IMR-90 (cell line): ENCODE data around the gene FSTL3. TPM values are rescaled to one million over a fixed set of nuclear protein-coding genes. Genes with fewer than 3 reads are reported as not detected.
A peak's percentile ranks its signal among the peaks of the same experiment; 100 is the strongest.

Source experiments
- ATAC-seq: fragments of 200-7000 bp; cut with Tn5 transposase; 2 replicates; pipeline ENCODE4 v1.9.1; 2020; ENCODE audit warnings: low read depth, mild to moderate bottlenecking, moderate library complexity
- BruUV-seq: library from RNA; stranded (reverse); fragments of 400-500 nt; replicated peaks from 2 replicates; lab custom pipeline; 2021; lab: Mats Ljungman, UMichigan
- CTCF ChIA-PET: fragments of 300-600 bp; formaldehyde crosslinking; extraction: SDS; loops from one replicate; lab custom pipeline; 2021; ENCODE audit warnings: antibody characterized with exemption; lab: Yijun Ruan, JAX
- POLR2A ChIA-PET: fragments of 300-600 bp; sonication (Branson Sonifier 250); formaldehyde crosslinking; loops from one replicate; lab custom pipeline; 2022; ENCODE audit warnings: antibody characterized with exemption; ENCODE audit not compliant: unreplicated experiment; lab: Charles Lee
- DNase-seq: peaks from one replicate; pipeline ENCODE4 v3.0.0; 2013
- H2AFZ ChIP-seq: replicated peaks from 2 replicates; pipeline ENCODE3; 2013; ENCODE audit warnings: low read length, mild to moderate bottlenecking; ENCODE audit not compliant: poor library complexity
- H2AK5ac ChIP-seq: 2 replicates; pipeline ENCODE4 v1.6.1; 2013; ENCODE audit warnings: low read depth, low read length, inconsistent platforms
- H2AK9ac ChIP-seq: replicated peaks from 2 replicates; pipeline ENCODE3; 2013; ENCODE audit warnings: mild to moderate bottlenecking, low read depth, low read length, moderate library complexity; ENCODE audit not compliant: poor library complexity
- H2BK120ac ChIP-seq: 2 replicates; pipeline ENCODE4 v1.6.1; 2013; ENCODE audit warnings: low read depth, low read length, inconsistent platforms
- H2BK15ac ChIP-seq: 3 replicates; pipeline ENCODE4 v1.6.1; 2013; ENCODE audit warnings: low read depth, low read length, inconsistent platforms
- H2BK20ac ChIP-seq: 2 replicates; pipeline ENCODE4 v1.6.1; 2013; ENCODE audit warnings: low read depth, mild to moderate bottlenecking, inconsistent platforms, low read length, moderate library complexity
- H2BK5ac ChIP-seq: 2 replicates; pipeline ENCODE4 v1.6.1; 2013; ENCODE audit warnings: mild to moderate bottlenecking, low read depth, low read length, inconsistent platforms; ENCODE audit not compliant: poor library complexity, severe bottlenecking
- H3K14ac ChIP-seq: replicated peaks from 2 replicates; pipeline ENCODE4 v1.6.1; 2013; ENCODE audit warnings: low read depth, low read length, inconsistent platforms
- H3K18ac ChIP-seq: 2 replicates; pipeline ENCODE4 v1.6.1; 2013; ENCODE audit warnings: low read depth, low read length, control low read depth
- H3K23ac ChIP-seq: 2 replicates; pipeline ENCODE4 v1.6.1; 2013; ENCODE audit warnings: low read depth, low read length, inconsistent platforms
- H3K27ac ChIP-seq: 2 replicates; pipeline ENCODE4 v1.5.1; 2013; ENCODE audit warnings: mild to moderate bottlenecking, control low read depth, low read length; ENCODE audit not compliant: insufficient read depth
- H3K27me3 ChIP-seq: 2 replicates; pipeline ENCODE4 v1.6.1; 2013; ENCODE audit warnings: low read length; ENCODE audit not compliant: control insufficient read depth, insufficient read depth
- H3K36me3 ChIP-seq: 2 replicates; pipeline ENCODE4 v1.6.1; 2013; ENCODE audit warnings: low read length, mixed read lengths; ENCODE audit not compliant: control insufficient read depth, insufficient read depth
- H3K4ac ChIP-seq: 2 replicates; pipeline ENCODE4 v1.6.1; 2013; ENCODE audit warnings: low read depth, low read length, inconsistent platforms
- H3K4me1 ChIP-seq: 2 replicates; pipeline ENCODE4 v1.6.1; 2013; ENCODE audit warnings: low read length, mixed read lengths; ENCODE audit not compliant: control insufficient read depth, insufficient read depth
- H3K4me2 ChIP-seq: 2 replicates; pipeline ENCODE4 v1.6.1; 2013; ENCODE audit warnings: low read depth, mild to moderate bottlenecking, control low read depth, low read length, moderate library complexity
- H3K4me3 ChIP-seq: 2 replicates; pipeline ENCODE4 v1.5.1; 2013; ENCODE audit warnings: low read depth, mild to moderate bottlenecking, control low read depth, low read length, moderate library complexity; ENCODE audit not compliant: insufficient read depth
- H3K56ac ChIP-seq: 2 replicates; pipeline ENCODE4 v1.6.1; 2013; ENCODE audit warnings: low read length, inconsistent platforms; ENCODE audit not compliant: insufficient read depth; ENCODE audit errors: extremely low read depth
- H3K79me1 ChIP-seq, 2 experiments: 2 replicates each; pipeline ENCODE4 v1.6.1; 2013; ENCODE audit warnings: low read length in 2 of 2, inconsistent platforms in 1 of 2, low read depth in 1 of 2
- H3K9ac ChIP-seq: 2 replicates; pipeline ENCODE4 v1.6.1; 2013; ENCODE audit warnings: low read depth, low read length, control low read depth
- H3K9me1 ChIP-seq: 2 replicates; pipeline ENCODE4 v1.6.1; 2013; ENCODE audit warnings: low read length, inconsistent platforms; ENCODE audit not compliant: insufficient read depth
- H3K9me3 ChIP-seq: 2 replicates; pipeline ENCODE4 v1.6.1; 2013; ENCODE audit warnings: low read length; ENCODE audit not compliant: control insufficient read depth, insufficient read depth
- H4K20me1 ChIP-seq: 2 replicates; pipeline ENCODE4 v1.6.1; 2013; ENCODE audit warnings: low read length, inconsistent platforms; ENCODE audit not compliant: insufficient read depth
- H4K5ac ChIP-seq: 2 replicates; pipeline ENCODE4 v1.6.1; 2013; ENCODE audit warnings: mild to moderate bottlenecking, low read depth, low read length, control low read depth
- H4K8ac ChIP-seq, 2 experiments: 2 replicates each; pipeline ENCODE4 v1.6.1; 2013; ENCODE audit warnings: low read depth in 2 of 2, low read length in 2 of 2, control low read depth in 1 of 2, inconsistent platforms in 1 of 2
- H4K91ac ChIP-seq: 2 replicates; pipeline ENCODE4 v1.6.1; 2013; ENCODE audit warnings: low read depth, low read length, inconsistent platforms; ENCODE audit not compliant: insufficient read depth
- BHLHE40 ChIP-seq: fragments of 150-350 bp; IDR thresholded peaks from 2 replicates; pipeline ENCODE4 v1.6.1; 2016; ENCODE audit warnings: mild to moderate bottlenecking, low read depth, low read length
- CEBPB ChIP-seq: IDR thresholded peaks from 2 replicates; pipeline ENCODE4 v1.6.1; 2012; ENCODE audit warnings: low read depth, low read length, improper control_type of control experiment
- CHD1 ChIP-seq: IDR thresholded peaks from 2 replicates; pipeline ENCODE4 v1.6.1; 2012; ENCODE audit warnings: low read depth, low read length, improper control_type of control experiment
- ELK1 ChIP-seq: fragments of 150-350 bp; IDR thresholded peaks from 2 replicates; pipeline ENCODE4 v1.6.1; 2016; ENCODE audit warnings: low read depth, mild to moderate bottlenecking, low read length, moderate library complexity, borderline replicate concordance
- MAFK ChIP-seq: IDR thresholded peaks from 2 replicates; pipeline ENCODE4 v1.6.1; 2012; ENCODE audit warnings: low read depth, low read length, improper control_type of control experiment
- MAZ ChIP-seq: IDR thresholded peaks from 2 replicates; pipeline ENCODE4 v1.6.1; 2012; ENCODE audit warnings: low read depth, mild to moderate bottlenecking, low read length, improper control_type of control experiment, moderate library complexity, borderline replicate concordance
- POLR2A ChIP-seq: IDR thresholded peaks from 2 replicates; pipeline ENCODE4 v1.6.1; 2012; ENCODE audit warnings: mild to moderate bottlenecking, low read depth, low read length
- RCOR1 ChIP-seq: IDR thresholded peaks from 2 replicates; pipeline ENCODE4 v1.6.1; 2012; ENCODE audit warnings: mild to moderate bottlenecking, low read length, improper control_type of control experiment; ENCODE audit not compliant: insufficient replicate concordance
- RFX5 ChIP-seq: IDR thresholded peaks from 2 replicates; pipeline ENCODE4 v1.8.0; 2012; ENCODE audit warnings: low read depth, mild to moderate bottlenecking, low read length, moderate library complexity
- USF2 ChIP-seq: fragments of 150-350 bp; IDR thresholded peaks from 2 replicates; pipeline ENCODE4 v1.6.1; 2017; ENCODE audit warnings: mild to moderate bottlenecking, antibody characterized with exemption, low read length, low read depth
- WGBS, 2 experiments: methylation state at CpG; one replicate each; pipeline versions ENCODE4 v1.1.5 to v1.1.7; 2013; ENCODE audit warnings: missing lambda C conversion rate in 2 of 2; ENCODE audit not compliant: insufficient read length in 1 of 2; ENCODE audit errors: extremely low coverage in 2 of 2; 5-methylcytosine and 5-hydroxymethylcytosine counted together
- dilution Hi-C: fragments of 300-500 bp; cut with HindIII; formaldehyde crosslinking; loops from one replicate; pipeline ENCODE4 v1.14.3; 2018; ENCODE audit warnings: low sequenced_read_pairs; ENCODE audit not compliant: unreplicated experiment
- in situ Hi-C: fragments of 300-500 bp; cut with MboI; formaldehyde crosslinking; loops from 3 replicates; pipeline ENCODE4 v1.14.3; 2019; ENCODE audit warnings: low sequenced_read_pairs, inconsistent platforms, mixed read lengths
- intact Hi-C: fragments of 100-400 bp; cut with micrococcal nuclease; formaldehyde crosslinking; loops from 2 replicates; pipeline ENCODE4 v1.10.0; 2022
- polyA plus RNA-seq, 3 experiments: library from polyadenylated mRNA; depleted of rRNA; stranded (reverse); fragments of >200 nt; gene quantifications; 2 replicates each; pipeline ENCODE4 v1.2.3, GENCODE V29; 2012; ENCODE audit warnings: low replicate concordance in 1 of 3
- total RNA-seq: library from RNA; depleted of rRNA; stranded (reverse); fragments of >200 nt; gene quantifications from 2 replicates; pipeline ENCODE4 v1.2.3, GENCODE V29; 2012

Gene FSTL3
- total and polyA plus RNA-seq, 2 of the 4 experiments (the other 2 are of a cell fraction): 32.3 to 76.9 TPM

GRCh38 chr19:662207-662961 lies 13.8 kb upstream of the FSTL3 start:
- H4K5ac ChIP-seq: no peak overlapping the region

More at GRCh38 chr19:662207-662961, 13.8 kb upstream of the FSTL3 start:
- Histone ChIP-seq H4K91ac (no peak overlapping the region; the same call in 1 of the 2 replicates), H3K14ac (0 out of 2 replicates have a peak overlapping the region, but pooled peaks have one; percentile 62), H2BK20ac (no peak overlapping the region), H3K4me1 (peaks cover 14% of the 10 kb centered on the region), H3K27me3 (no peaks in the 10 kb centered on the region), H3K36me3 (peaks cover 7% of the 10 kb centered on the region; the same call in 1 of the 2 replicates), H3K4me2 (peak overlapping the region; percentile 95), H2BK15ac (no peak overlapping the region), H3K27ac (peak overlapping the region; percentile 75), H4K8ac (peak overlapping the region in 1 of 2 experiments; percentile 74; a peak in 3 of 4 replicates), H3K18ac (no peak overlapping the region), H2AK5ac (peak overlapping the region; percentile 32; the same call in 1 of the 2 replicates), H3K9me1 (no peaks in the 10 kb centered on the region), H3K9ac (peak overlapping the region; percentile 91), H3K79me1 (peaks cover 0 to 35% of the 10 kb centered on the region in 2 experiments; a peak in 2 of 4 replicates), H3K56ac (peak overlapping the region; percentile 48; the same call in 1 of the 2 replicates), H2BK5ac (peak overlapping the region; percentile 82), H3K9me3 (no peaks in the 10 kb centered on the region), H4K20me1 (peaks cover 49% of the 10 kb centered on the region), H2BK120ac (no peak overlapping the region), H3K4me3 (peak overlapping the region; percentile 87), H2AFZ (peak overlapping the region; percentile 92), H3K4ac (peak overlapping the region; percentile 83), H3K23ac (0 out of 2 replicates have a peak overlapping the region, but pooled peaks have one; percentile 2), H2AK9ac (peak overlapping the region; percentile 95)
- ATAC-seq: peak; percentile 11
- 0% methylated on average over 46 of the region's 81 CpGs; no CpG with 5 or more reads in 1 of the 2 experiments for WGBS, 2 experiments
- ChIA-PET CTCF (no interaction called here), POLR2A (no interaction called here)
- DNase-seq: peak; percentile 38
- intact Hi-C loops (loop anchor here (2.0 to 10.0 kb wide), 4 partner anchors 30 to 250 kb away; partner anchors contain the start of genes POLRMT and R3HDM4), dilution Hi-C loops (no loop called here), in situ Hi-C loops (no loop called here)
- no TSS peak for BruUV-seq
- TF ChIP-seq RFX5: no peak
- TF ChIP-seq ELK1: no peak
- no peak for TF ChIP-seq MAFK
- TF ChIP-seq CHD1: 0 out of 2 replicates have a peak, but pooled peaks have one; percentile 48
- 0 out of 2 replicates have a peak, but pooled peaks have one; percentile 12 for TF ChIP-seq POLR2A
- no peak for TF ChIP-seq BHLHE40
- TF ChIP-seq USF2: no peak
- 0 out of 2 replicates have a peak, but pooled peaks have one; percentile 30 for TF ChIP-seq MAZ
- no peak for TF ChIP-seq RCOR1
- TF ChIP-seq CEBPB: no peak
